C4-2B (cell line): Measurements from ENCODE around the gene SEMA4B.

ENCODE experiments used
- CTCF ChIP-seq: fragments of 450-650 bp; conservative IDR thresholded peaks from 2 replicates; pipeline ENCODE4 v1.5.1; 2017; ENCODE audit warnings: mild to moderate bottlenecking
- ZFX ChIP-seq: fragments of 450-650 bp; IDR thresholded peaks from 2 replicates; pipeline ENCODE4 v1.6.1; 2017

DNA sequence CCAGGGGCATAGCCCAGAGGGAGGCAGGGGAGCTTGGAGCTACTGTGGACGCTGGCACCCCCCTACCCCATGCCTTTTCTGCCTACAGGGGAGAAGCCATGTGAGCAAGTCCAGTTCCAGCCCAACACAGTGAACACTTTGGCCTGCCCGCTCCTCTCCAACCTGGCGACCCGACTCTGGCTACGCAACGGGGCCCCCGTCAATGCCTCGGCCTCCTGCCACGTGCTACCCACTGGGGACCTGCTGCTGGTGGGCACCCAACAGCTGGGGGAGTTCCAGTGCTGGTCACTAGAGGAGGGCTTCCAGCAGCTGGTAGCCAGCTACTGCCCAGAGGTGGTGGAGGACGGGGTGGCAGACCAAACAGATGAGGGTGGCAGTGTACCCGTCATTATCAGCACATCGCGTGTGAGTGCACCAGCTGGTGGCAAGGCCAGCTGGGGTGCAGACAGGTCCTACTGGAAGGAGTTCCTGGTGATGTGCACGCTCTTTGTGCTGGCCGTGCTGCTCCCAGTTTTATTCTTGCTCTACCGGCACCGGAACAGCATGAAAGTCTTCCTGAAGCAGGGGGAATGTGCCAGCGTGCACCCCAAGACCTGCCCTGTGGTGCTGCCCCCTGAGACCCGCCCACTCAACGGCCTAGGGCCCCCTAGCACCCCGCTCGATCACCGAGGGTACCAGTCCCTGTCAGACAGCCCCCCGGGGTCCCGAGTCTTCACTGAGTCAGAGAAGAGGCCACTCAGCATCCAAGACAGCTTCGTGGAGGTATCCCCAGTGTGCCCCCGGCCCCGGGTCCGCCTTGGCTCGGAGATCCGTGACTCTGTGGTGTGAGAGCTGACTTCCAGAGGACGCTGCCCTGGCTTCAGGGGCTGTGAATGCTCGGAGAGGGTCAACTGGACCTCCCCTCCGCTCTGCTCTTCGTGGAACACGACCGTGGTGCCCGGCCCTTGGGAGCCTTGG lies 27.0 kb downstream of the SEMA4B start:
- TF ChIP-seq CTCF (no peak), ZFX (no peak)
